NK-92 treated with Interleukin-12 subunit alpha and Interleukin-12 subunit beta, amount 100 ng/mL, for 24 hours (cell line): ENCODE data around the gene UBE2J2.
"Not testable (repeated sequence)": the region's sequence is repeated elsewhere in the genome, so short reads cannot be mapped to it uniquely, and the experiment has no call there.

Source experiments
- DNase-seq: peaks from one replicate; lab custom pipeline; 2025; lab: John Stamatoyannopoulos, UW

UBE2J2 gene

DNA sequence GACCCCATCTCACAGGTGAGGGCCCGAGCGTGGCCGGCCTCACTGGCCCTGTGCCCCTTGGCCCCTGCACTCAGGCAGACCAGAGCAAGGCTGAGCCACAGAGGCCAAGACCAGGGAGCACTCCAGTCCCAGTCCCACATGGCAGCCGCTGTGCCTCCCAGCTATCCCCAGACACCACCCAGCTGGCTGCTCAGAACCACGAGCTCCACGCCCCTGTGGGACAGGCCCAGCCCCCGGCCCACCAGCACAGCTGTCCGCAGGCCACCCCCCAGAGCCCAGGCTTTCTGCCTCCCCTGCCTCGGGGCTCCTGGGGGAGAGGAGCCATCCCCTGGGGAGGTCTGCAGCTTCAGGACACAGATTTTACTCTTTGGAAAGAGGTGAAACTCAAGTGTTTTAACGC lies 18.0 kb downstream of the UBE2J2 start:
- no peak for DNase-seq

DNA sequence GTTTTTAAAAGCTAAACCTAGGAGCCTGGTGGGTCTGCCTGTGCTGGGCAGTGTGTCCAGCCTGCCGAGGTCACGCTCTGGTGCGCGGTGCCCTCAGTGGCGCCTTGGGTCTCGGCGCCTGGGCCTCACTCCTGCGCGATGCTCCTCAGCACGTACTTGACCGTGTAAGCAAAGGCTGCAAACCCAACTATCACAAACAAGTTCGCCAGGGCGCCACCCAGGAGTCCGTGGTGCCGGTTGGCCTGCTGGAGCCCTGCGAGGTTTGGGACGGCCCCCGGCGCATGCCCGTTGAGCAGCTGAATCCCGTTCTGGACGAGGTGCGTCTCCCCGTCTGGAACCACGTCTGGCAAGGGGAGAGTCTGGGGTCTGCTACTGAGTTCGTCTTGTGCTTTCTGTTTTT lies 18.6 kb downstream of the UBE2J2 start:
- no peak for DNase-seq

DNA sequence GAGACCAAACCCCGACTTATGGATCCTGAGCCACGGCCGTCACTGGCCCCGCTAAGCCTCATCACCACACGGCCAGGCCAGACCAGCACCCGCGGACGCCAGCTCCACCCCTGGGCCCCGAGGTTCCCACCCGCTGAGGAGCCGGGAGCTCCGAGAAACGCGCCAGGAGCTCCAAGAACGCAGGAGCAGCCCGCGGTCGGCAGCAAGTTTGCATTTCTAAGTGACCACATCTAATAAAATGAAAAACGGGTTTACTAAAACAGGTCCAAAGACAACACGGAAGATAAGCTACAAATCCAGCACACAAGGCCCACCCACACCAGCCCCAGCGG lies 19.0 kb downstream of the UBE2J2 start:
- no peak for DNase-seq

DNA sequence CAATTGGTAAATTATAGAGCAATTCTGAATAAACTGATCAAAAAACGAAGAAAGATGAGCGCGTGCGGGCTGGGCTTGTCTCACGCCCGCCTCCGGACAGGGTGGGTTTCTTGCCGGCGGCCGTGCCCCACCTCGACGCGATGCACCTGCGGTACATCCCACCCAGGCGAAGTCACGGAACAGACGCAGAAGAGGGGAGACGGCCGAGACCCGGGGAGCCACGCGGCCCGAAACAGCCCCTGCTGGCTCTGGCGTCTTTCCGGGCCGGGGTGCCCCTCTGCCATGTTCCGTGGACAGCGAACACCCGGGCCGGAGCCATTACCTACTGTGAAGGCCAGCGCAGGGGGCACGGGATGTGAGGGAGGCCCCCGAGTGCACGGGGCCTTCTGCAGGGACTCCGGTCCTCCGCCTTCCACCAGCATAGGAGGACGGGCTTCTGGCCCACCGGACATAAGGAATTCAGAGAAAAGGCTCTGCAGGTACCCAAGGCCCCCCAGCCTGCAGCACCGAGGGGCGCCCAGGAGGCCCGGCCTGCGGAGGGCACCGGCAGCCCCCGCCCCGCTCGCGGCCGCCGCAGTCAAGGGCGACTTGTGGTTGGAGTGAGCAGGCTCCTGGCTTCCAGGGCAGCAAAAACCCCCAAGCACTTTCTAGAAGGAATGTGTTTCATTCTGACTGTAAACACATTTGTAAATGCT lies 19.5 kb downstream of the UBE2J2 start:
- DNase-seq, result no peak

DNA sequence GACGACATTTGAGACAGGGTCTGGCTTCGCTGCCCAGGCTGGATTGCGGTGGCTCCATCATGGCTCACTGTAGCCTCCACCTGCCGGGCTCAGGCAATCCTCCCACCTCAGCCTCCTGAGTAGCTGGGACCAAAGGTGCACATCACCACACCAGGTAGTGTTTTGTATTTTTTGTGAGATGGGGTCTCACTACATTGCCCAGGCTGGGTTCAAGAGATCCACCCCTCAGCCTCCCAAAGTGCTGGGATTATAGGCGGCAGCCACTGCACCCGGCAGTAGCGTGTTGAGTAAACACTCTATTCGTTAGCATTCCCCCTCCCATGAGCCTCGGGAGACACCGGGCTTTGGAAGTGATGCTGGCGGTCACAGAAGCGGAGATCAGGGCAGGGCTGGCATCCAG lies 20.3 kb downstream of the UBE2J2 start:
- no peak for DNase-seq

DNA sequence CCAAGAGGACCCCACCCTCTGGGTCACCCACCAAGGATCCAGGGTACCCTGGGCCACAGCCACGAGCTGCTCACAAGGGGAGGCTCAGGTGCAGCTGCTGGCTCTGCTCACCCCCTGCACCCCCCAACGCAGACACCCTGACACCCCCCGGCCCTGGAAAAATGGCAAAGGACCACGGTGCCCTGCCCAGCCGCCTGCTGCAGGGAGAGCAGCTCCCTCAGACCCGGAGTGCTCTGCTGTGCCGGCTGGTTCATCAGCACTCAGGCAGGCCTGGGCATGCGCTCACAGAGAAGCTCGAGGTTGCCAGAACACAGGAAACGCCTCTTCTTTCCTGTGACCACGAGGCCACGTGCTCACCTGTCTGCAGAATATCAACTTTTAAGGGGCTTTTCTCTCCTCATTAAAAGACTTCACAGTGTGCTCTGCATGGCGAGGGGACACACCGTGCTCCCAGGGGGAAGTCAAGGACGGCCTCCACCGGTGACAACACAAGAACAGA lies 22.8 kb downstream of the UBE2J2 start:
- DNase-seq, result no peak

DNA sequence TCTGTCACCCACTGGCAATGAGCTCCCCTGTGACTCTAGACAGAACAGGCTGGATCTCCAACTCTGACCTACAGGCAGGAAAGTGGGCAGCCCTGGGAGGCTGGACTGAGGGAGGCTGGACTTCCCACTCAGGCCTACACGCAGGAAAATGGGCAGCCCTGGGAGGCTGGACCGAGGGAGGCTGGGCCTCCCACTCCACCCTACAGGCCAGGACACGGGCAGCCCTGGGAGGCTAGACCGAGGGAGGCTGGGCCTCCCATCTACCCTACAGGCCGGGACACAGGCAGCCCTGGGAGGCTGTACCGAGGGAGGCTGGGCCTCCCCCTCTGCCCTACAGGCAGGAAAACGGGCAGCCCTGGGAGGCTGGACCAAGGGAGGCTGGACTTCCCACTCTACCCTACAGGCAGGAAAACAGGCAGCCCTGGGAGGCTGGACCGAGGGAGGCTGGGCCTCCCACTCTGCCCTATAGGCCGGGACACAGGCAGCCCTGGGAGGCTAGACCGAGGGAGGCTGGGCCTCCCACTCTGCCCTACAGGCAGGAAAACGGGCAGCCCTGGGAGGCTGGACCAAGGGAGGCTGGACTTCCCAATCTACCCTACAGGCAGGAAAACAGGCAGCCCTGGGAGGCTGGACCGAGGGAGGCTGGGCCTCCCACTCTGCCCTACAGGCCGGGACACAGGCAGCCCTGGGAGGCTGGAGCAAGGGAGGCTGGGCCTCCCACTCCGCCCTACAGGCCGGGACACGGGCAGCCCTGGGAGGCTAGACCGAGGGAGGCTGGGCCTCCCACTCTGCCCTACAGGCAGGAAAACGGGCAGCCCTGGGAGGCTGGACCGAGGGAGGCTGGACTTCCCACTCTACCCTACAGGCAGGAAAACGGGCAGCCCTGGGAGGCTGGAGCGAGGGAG lies 25.4 kb downstream of the UBE2J2 start:
- DNase-seq, result not testable (repeated sequence)

DNA sequence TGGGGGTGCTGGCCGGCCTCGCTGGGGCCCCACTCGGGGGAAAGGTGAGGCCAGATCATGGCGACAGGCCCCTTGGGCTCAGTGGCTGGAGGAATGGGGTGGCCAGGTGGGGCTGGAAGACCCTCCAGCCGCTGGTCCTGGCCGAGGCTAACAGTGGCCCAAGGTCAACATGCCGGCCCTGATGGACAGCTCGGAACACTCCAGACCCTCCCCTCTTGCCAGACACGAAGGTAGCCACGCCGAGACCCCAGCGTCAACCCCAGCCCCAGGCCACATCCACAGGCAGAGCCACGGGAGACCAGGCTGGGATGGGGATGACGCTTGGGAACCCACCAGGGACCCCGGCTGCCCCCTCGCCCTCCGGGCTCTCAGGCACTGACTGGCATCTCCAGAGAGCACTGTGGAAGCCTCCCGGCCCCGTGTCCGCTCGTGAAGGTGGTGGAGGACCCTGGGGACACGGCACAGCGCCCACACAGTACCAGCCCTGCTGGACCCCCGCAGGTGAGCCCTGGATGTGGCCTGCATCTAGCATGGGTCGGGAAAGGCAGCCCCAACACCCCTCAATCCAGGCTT lies 26.2 kb downstream of the UBE2J2 start:
- DNase-seq, result no peak

DNA sequence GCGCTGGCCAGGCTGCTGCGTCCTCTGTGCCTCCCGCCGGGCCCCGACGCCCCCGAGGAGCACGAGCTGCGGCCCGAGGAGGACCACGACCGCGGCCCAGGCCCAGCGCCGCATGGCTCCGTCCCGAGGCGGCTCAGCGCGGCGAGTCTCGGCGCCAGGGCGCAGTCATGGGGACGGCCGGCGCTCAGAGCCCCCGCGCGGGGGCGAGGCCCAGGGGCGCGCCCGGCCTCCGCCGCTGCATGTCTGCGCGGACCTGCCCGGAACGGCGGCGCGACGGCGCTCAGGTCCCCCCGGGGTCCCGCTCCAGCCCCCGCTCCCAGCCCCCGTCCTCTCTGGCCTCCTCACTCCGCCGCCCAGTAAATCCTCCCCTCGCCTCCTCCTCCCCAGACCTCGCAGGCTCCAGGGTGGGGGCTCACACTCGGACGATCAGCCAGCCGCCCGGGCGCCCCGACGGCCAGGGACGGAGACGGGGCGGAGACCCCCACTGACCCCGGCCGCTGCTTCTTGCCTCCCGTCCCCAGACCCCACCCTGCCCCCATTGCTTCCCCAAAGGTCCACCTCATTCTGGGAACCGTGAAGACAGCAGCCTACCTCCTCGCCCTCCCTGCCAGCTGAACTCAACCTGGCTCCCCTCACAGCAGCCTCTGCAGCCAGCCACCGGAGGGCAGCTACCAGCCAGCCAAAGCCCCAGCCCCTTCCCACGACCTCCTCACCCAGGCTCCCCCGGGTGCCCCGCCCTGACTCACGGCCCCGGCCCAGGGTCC lies 26.9 kb downstream of the UBE2J2 start, which contains the start of gene C1QTNF12:
Gene C1QTNF12 (minus strand): TSS at position 146 of the 764 bp plus-strand sequence. CDS start 32 bp downstream, at position 114.
- DNase-seq, result no peak

DNA sequence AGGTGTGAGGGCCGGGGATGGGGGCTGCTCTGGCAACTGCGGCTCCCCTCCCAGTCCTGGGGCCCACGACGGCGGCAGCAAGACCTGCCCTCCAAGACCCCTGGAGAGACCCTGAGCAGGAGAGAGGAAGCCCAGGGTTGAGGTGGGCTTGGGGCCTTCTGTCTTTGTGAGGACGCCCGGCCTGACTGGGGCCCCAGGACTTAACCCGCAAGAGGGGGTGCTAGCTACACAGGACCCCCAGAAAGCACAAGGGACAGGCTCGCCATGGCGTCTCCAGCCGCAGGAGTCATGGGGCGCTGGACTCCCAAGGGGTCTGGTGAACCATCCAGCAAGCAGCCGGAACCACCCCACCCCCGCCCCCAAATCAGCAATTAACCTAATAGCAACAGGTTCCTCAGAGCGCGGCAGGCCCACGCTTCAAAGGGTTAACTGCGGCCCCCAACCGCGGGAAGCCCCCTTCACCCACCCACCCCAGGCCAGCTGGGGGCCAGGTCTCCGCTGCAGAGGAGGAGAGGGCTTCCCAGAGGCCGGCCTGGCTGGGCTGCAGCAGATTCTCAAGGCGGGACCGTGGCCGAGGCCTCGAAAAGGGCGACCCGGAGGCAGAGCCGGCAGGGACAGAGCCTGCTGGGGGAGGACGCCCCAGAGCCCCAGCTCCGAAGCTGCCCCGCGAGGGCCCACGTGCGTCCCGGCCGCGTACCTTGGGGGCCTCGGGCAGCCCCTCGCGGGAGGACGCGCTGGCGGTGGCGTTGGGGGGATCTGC lies 27.7 kb downstream of the UBE2J2 start:
- DNase-seq, result no peak

DNA sequence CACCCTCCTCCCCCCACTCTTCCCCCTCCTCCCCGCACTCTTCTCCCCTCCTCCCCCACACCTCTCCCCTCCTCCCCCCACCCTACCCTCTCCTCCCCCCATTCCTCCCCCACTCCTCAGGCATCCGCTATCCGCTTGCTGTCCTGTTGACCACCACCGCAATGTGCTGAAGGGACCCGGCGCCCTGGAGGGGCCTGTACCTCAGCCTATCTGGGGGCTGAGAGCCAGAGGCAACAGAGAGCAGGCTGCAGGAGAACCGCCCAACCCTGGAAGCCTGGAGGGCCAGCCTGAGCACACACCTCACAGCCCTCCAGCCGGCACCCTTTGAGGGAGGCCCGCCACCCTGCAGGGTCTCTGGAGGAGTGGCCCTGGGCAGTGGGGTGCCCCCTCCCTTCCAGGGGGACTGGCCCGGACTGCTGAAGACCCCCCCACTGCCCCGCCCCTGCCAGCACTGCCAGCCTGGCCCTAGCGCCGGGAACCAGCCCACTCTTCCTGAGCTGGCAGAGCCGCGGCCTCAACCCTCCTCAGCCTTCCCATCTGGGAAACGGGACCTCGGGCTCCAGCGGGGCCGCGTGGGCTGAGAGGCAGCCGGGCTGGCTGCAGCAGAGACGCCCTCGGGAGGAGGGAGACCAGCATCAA lies 28.4 kb downstream of the UBE2J2 start:
- DNase-seq, result no peak

DNA sequence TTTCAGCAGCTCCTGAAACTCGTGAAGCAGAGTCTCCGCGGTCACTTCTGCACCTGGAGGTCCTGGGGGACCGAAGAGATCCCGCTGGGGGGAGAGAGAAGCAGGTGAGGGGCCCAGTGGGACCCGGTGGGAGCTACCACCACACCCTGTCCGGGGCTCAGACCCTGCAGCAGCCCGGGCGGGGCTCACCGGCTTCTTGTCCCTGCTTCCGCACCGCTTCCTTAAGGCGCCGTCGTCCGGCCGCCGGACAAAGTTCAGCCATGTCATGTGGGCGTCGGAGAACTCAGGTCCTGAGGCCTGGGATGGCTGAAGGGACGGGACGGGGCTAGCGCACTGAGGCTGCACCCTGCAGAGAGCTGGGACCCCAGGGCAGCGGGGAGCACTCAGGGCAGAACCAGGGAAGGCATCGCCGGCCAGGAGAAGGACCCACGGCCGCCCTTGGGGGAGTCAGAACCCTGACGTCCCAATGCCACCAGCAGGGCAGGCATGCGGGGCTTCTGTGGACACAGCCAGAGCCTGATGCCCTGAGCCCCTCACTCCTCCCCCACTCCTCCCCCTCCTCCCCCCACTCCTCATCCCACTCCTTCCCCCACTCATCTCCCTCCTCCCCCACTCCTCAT lies 29.4 kb downstream of the UBE2J2 start:
- DNase-seq, result no peak

DNA sequence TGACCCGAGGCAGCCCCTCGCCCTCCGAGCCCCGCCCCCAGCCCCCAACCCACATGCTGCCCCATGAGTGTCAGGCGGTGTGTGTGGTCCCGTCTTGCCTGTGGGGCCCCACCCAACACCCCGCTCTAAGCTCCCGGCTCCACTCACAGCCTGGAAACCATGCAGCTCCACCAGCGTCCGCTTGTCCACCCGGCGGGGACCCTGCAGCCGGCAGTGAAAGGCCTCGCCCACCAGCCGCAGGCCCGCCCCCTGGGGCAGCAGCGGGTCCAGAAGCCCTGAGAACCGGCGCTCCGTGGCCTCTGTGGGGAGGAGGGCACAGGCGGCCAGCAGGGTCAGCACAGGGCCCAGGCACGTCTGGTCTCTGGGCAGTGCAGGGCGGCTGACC lies 29.9 kb downstream of the UBE2J2 start:
- DNase-seq, result no peak

DNA sequence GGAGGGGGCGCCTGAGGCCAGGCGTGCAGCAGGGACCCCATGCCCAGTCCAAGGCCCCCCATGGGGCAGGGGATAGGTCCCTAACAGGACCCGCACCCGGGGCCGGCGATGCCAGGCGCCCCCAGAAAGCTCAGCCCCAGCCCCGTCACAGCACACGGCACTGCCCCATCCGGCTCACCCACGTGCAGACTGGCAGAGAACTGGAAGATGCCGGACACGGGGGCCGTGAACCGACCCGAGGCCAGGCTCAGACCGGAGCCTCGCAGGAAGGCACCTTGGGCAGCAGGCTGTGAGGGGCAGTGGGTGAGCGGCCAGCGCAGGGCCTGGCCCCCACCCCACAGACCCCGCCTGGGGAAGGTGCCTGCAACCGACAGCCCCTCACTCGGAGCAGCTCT lies 30.4 kb downstream of the UBE2J2 start:
- DNase-seq, result no peak

DNA sequence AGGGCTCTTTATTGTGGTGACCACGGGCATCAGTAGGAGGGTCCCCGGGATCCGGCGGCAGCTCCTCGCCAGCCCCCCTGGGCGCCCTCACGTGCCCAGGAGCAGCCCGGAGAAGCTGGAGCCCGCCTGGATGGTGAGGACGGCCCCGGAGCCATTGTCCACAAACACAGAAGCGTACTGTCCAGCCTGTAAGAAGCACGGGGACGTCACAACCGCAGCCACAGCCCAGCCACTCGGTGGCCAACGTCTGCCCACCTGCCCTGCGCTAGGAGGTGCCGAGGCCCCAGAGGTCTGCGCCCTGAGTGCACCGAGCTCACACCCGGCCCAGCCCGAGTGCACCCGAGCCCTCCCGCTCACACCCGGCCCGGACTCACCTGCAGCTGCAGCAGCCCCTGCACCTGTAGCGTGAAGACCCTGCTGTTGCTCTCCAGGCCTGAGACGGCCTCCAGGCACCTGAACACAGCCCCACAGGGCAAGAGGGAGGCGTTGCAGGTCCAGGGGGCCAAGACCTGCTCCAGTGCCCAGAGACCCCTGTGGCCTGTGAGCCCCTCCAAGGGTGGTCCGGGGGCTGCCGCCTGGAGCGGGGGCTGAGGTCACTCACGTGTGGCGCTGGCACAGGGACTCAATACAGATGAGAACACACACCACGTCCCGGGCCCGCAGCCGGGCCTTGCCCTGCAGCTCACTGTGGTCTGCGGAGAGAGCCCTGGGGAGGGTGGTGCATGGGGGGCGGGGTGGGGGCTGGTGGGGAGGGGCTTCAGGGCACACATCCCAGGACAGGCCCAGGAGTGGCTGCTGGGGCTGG lies 31.0 kb downstream of the UBE2J2 start:
- DNase-seq, result no peak

DNA sequence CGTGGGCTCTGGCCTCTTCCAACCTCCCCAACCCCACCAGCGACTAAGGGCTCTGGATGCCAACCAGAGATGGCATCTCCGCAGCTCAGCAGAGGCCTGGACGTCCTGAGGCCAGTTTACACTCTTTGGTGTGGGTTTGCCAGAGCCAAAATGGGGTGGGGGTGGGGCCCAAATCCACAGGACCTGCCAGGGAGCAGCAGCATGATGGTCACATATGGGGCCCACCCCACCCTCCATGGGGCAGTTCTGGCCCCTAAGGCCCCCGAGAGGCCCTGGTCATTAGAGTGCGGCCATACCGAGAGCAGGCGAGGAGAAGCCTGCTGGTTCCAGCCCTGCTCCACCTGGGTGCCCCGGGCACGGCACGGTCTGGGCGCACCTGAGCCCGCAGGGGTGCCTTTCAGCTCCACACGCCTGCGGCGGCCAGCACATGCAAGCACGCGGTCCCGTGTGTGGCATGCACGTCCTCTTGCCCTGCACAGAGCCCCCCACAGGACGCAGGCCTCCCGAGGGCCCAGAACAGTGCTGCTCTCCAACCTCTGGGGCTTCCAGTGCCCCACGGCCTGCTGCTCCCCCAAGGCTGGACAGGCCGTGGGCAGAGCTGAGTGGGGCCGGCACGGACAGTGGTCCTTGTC lies 31.9 kb downstream of the UBE2J2 start:
- no peak for DNase-seq

DNA sequence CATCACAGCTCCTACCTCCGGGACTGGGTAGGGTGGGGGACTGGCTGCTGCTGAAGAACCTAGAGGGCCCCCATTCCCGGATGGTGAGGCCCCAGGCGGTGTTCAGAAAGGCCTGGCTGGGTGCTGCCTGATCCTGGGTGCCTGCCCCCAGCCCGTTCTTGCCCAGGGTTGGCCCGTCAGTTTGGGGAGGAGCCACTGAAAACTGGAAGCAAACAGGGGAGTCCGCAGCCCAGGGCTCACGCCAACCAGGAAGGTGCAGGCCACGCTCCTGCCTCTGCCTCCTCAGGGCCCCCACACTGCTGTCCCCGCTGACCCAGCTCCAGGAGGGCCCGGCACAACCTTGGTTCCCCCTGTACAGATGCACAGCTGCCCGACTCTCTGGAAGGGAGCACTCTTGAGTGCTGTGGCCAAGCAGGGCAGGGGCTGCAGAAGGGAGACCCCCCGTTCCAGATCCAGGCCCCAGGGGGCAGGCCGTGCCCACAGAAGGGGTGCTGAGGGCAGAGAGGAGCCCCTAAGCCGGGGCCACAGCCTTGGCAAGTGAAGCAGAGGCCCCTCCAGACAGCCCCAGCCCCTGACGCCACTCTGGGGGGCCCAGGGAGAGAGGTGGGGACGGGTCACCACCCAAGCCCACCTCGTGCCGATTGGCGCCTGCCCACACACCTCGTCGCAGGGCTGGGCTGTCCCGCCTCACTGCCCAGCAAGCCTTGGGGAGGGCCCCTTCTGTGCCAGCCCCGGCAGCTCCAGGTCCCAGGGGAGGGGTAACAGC lies 32.6 kb downstream of the UBE2J2 start:
- no peak for DNase-seq

DNA sequence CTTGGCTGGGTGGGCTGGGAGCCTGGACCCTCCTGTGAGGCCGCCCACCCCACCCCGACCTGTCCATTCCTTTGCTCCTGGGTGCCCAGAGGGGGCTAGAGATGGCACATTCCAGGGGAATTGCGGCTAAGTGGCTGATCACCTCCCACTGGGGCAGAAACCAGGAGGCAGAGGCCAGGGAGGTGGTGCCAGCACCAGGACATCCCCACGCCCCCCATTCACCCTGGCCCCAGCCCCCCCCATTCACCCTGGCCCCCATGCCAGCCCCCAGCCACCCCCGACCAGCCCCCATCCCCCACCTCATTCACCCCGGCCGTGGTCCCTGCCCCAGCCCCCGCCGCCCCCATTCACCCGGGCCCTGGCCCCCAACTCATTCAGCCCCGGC lies 33.3 kb downstream of the UBE2J2 start:
- no peak for DNase-seq
